MG63 (cell line): ENCODE measurements around the gene TTLL11. TPM values are rescaled to one million over a fixed set of nuclear protein-coding genes. Genes with fewer than 3 reads are reported as not detected.

ENCODE experiments used
- DNase-seq: peaks from one replicate; pipeline ENCODE4 v3.0.0-alpha.2; 2020
- H3K27me3 ChIP-seq: fragments of 250-450 bp; sonication (Bioruptor Pico); 2 replicates; pipeline ENCODE4 v1.5.1; 2020; ENCODE audit warnings: mild to moderate bottlenecking, moderate library complexity
- H3K36me3 ChIP-seq: fragments of 250-450 bp; sonication (Bioruptor Pico); 2 replicates; pipeline ENCODE4 v1.5.1; 2020; ENCODE audit warnings: mild to moderate bottlenecking, moderate library complexity
- H3K4me3 ChIP-seq: fragments of 250-450 bp; sonication (Bioruptor Pico); 2 replicates; pipeline ENCODE4 v1.5.1; 2020; ENCODE audit warnings: mild to moderate bottlenecking, moderate library complexity
- H3K9me3 ChIP-seq: fragments of 250-450 bp; sonication (Bioruptor Pico); 2 replicates; pipeline ENCODE4 v1.5.1; 2020; ENCODE audit warnings: mild to moderate bottlenecking, moderate library complexity
- total RNA-seq: library from RNA; depleted of rRNA; stranded (reverse); fragments of >200 nt; shearing (Covaris generic); gene quantifications from 2 replicates; pipeline ENCODE4 v1.2.3, GENCODE V29; 2014; ENCODE audit warnings: low replicate concordance

The TTLL11 gene
- total RNA-seq, 1 experiment from 2014 or later: 3.2 TPM

DNA sequence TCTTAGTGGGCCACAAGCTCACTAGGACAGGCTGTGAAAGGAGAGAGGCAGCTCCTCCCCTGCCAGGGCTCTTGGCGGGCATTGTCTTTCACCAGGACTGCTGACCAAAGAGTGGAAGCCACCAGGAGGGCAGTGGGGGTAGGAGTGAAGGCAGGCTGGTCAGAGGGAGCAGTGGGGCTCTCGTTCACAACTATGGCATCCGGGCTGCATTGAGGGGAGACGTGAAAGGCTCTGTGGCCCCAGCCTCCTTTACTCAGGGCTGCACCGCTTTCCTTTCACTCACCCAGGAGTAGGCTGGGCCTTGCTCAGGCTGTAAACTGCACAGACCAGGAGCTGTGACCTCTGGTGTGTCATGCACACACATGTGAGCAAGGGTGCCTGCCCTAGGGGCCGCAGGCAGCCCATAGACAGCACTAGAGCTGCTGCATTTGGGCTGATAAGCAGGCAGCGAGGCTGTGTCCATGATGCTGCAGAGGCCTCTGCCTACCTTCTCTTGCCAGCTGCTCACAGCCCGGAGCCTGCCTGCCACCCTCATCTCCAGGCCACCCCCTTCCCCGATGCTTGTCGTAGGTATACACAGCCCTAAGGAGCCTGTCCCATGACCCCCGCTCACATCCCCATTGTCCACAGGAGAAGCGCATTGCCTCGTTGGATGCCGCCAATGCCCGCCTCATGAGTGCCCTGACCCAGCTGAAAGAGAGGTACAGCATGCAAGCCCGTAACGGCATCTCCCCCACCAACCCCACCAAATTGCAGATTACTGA is 311.2 kb downstream of the TTLL11 start:
- DNase-seq: no peak
- no peaks in the 10 kb centered on the region for H3K27me3 ChIP-seq
- H3K4me3 ChIP-seq: no peak overlapping the region
- peaks cover 4% of the 10 kb centered on the region for H3K9me3 ChIP-seq
- H3K36me3 ChIP-seq: peaks cover 5% of the 10 kb centered on the region

DNA sequence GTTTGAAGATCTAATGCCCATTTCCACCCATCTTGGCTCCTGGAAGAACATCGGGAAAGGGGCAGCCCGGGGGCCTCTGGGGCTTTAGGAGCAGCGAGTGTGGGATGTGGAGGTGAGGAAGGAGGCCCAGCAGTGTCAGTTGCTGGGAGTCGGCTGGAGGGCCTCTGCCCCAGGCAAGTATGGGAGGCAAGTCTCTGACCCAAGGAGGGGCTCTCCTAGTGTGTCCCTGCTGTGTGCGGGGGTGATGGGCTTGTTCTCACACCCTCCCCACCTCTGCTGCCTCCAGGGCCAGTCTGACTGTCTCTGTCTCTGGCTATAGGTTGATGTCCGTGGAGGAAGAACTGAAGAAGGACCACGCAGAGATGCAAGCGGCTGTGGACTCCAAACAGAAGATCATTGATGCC is 312.0 kb downstream of the TTLL11 start:
- Histone ChIP-seq H3K4me3 (no peak overlapping the region), H3K36me3 (peaks cover 5% of the 10 kb centered on the region)

DNA sequence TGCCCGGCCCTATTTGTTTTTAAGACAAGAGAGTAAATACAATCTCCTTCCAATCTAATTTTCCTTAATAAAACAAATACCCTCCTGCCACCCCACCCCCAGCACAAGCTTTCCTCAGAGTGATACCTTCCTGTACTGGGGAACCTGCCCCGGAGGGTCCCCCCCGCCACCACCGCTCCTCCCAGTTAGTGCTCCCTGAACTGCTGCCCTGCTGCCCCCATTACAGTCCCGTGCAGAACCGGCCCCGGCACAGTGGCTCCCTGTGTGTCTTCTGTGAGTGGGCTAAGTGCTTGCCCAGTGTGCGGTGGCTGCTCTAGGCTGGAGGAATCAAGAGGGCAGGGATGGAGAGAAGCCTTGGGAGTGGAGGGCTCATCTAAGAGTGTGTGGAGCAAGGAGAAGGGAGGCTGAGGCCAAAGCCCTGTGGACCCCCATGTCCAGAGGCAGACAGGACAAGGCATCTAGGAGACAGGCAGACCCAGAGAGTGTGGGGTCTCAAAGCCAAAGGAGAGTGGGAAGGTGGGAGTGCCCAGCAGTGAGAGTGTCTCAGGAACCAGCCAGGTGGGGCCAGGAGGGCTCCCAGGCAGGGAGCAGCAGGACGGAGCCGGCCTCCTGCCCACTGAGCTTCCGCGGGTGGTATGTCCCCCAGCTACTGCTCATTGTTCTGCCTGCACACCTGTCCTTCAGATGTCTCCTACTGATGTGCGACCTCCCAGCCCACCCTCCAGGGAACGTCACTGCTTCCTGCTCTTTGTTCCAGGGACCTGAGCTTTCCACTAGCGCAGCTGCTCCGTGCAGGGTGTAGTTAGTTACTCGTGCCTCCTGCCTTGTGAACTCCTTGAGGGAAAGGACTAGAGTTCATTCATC is 312.7 kb downstream of the TTLL11 start:
- Histone ChIP-seq H3K4me3 (no peak overlapping the region), H3K36me3 (peaks cover 5% of the 10 kb centered on the region), H3K9me3 (peaks cover 4% of the 10 kb centered on the region), H3K27me3 (no peaks in the 10 kb centered on the region)
- DNase-seq: no peak

More for the DNA sequence above, 312.0 kb downstream of the TTLL11 start:
- H3K27me3 ChIP-seq: no peaks in the 10 kb centered on the region
- peaks cover 4% of the 10 kb centered on the region for H3K9me3 ChIP-seq
- DNase-seq: no peak

DNA sequence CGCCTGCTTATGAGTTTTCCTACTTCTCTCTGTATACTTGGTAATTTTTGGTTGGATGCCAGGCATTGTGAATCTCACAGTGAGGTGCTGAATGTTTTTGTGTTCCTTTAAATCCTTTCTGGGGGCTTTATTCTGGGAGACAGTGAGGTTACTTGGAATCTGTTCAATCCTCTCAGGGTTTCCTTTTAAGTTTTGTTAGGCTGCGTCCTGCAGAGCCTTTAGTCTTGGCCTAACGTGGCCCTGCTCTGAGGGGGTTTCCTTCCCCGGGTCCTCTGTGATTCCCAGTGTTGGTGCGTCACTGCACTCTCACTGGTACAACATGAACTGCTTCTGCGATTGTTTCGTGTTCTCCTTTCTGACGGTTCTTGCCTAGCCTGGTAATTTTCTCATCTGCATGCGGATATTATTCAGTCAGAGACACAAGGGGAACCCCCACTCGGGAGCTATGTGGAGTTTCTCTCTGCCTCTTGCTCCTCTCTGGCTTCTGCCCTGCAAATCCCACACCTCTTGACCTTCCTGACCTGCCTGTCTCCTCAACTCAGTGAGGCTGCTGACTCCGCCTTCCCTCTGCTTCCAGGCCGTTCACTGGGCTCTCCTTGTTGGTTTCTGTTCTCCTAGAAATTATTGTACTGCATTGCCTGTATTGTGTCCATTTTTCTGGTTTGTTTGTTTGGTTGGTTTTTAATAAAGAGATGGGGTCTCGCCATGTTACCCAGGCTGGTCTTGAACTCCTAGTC is 313.6 kb downstream of the TTLL11 start:
- Histone ChIP-seq H3K9me3 (peaks cover 4% of the 10 kb centered on the region), H3K36me3 (peaks cover 5% of the 10 kb centered on the region), H3K4me3 (no peak overlapping the region), H3K27me3 (no peaks in the 10 kb centered on the region)
- DNase-seq: no peak

DNA sequence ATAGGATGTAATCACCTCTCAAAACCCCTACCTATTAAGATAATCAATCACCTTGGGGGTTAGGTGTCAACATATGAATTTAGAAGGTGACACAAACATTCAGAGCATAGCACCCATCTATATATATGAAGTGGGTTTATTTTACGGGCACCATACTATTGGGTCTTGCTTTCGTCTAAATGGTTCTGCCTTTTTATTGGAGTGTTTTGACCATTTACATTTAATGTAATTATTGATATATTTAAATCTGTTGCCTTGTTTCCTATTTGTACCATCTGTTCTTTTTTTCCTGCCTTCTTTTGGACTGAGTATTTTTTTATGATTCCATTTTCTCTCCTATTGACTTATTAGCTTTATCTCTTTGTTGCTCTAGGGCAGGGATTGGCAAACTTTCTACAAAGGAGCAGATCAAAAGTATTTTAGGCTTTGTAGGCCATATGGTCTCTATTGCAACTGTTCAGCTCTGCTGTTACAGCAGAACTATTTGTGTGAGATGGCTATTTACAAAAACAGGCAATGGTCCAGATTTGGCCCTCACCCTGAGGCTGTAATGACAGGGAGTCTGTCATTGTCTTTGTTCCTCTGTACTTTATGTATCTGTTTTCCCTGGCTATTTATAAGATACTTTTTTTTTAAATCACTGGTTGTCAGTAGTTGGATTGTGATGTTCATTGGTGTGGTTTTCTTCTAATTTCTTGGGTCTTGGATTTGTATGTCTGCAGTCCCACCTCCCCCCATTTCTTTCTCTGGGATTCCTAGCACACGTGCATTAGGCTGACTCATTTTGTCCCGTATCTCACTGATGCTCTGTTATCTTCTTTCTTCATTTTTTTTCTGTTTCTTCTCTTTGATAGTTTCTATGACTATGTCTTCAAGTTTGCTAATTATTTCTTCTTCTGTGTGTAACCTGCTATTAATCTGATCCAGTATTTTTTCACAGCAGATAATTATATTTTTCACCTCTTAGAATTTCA is 314.6 kb downstream of the TTLL11 start:
- Histone ChIP-seq H3K27me3 (no peaks in the 10 kb centered on the region), H3K9me3 (peaks cover 4% of the 10 kb centered on the region), H3K36me3 (peaks cover 5% of the 10 kb centered on the region), H3K4me3 (no peak overlapping the region)
- DNase-seq: no peak

DNA sequence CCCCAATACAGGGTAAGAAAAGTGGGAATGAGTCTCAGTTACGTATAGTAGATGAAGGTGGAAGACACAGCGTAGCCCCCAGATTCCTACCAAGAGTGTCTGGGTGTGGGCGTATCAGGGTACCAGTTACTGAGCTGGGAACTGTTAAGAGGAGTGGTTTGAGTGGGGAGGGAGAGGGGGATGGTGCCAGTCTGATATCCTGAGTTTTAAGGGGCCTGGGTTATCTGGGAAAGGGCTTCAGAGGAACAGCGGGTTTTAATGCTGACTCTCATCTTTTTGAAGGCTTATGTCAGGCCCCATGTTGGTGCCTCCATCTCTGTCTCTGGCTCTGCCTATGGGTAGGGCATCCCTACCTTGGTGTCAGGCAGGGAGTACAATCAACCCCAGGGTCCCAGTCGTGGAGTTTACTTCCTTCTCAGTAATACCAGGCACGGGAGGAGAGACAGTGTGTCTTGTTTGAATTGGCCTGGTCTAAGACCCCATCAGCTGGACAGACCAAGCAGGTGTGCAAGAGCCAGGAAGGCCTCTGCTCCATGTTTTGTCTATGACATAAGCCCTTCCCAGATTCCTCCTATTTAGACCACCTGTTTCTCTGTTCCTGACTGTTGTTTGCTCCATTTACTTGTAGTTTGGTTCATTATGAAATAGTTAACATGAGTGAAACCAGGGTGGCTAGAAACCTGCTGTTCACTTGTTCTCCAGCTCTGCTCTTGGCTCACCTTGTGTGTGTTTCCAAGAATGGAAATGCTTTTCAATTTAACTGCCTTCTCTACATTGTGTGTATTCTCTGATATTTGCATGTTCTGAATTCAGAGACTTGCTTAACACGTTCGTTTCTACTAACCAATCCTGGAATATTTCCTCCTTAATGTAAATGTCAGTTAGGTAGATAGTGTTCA is 316.1 kb downstream of the TTLL11 start:
- H3K4me3 ChIP-seq: no peak overlapping the region
- DNase-seq: no peak
- H3K9me3 ChIP-seq: peaks cover 4% of the 10 kb centered on the region
- H3K36me3 ChIP-seq: peaks cover 7% of the 10 kb centered on the region
- H3K27me3 ChIP-seq: no peaks in the 10 kb centered on the region

DNA sequence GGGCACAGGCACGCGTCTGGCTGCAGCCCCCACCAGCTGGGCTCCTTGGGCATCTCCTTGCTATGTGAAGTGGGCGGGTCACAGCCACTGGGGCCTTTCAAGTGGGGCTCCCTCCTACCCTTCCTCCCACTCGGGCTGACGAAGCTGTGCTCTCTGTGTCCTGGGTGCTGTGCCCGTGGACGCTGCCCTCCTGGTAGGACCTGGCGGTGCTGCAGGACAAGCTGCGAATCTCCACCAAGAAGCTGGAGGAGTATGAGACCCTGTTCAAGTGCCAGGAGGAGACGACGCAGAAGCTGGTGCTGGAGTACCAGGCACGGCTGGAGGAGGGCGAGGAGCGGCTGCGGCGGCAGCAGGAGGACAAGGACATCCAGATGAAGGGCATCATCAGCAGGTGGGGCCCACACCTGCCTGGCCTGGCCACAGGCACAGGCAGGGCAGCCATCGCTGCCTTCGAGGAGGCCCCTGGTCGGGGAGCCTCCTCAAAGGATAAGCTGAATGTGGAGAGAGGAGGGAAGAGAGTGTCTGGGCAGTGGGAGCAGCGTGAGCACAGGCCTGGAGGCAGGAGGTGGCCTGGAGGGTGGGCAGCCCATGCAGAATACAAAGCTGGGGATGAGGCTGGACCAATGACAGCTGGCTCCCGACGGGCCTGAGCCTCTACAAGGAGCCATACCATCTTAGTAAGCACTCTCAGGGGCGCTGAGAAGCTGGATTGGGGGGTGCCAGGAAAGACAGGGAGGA is 316.9 kb downstream of the TTLL11 start:
- peaks cover 7% of the 10 kb centered on the region for H3K36me3 ChIP-seq

DNA sequence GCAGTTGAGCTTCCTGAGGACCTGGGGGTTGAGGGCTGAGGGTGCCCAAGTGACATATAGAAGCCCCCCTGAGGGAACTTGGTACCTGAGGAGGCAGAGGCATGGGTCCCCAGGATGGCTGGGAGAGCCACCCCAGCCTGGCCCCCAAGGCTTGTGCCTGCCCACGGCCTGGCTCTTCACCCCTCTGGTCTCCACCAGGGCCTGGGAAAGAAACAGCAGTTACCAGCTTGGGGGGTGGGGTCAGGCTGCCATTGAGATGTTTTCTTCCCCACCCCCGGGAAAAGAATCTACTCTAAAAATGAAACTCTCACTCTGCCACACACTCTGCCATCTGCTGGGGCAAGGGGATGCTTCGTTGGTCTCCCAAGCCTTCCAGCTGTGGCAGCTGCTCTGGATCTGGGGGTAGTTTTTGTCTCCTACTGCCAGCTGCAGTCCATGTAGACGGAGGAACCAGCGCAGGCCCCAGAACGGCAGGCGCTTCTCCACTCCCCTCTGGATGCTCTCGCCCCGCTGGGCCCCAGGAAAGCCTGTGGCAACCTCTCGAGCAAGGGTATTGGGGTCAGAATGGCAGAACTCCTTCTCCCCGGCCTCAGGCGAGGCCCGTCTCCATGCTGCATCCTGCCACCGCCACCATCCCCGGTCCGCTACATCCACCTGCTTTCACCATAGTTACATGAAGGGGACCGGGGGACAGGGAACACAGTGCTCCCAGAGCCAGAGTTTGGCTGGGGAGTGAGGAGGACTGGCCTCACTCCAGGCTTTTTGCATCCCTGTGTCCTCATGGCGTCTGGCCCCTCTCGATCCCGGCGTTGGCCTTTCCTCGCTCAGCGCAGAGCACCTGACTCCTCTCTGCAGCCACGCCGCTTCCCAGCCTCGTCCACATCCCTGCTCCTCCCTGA is 318.1 kb downstream of the TTLL11 start:
- no peak for DNase-seq
- Histone ChIP-seq H3K4me3 (no peak overlapping the region), H3K36me3 (peaks cover 7% of the 10 kb centered on the region)

More for the DNA sequence above, 316.9 kb downstream of the TTLL11 start:
- no peak for DNase-seq
- Histone ChIP-seq H3K27me3 (no peaks in the 10 kb centered on the region), H3K9me3 (peaks cover 4% of the 10 kb centered on the region), H3K4me3 (no peak overlapping the region)

DNA sequence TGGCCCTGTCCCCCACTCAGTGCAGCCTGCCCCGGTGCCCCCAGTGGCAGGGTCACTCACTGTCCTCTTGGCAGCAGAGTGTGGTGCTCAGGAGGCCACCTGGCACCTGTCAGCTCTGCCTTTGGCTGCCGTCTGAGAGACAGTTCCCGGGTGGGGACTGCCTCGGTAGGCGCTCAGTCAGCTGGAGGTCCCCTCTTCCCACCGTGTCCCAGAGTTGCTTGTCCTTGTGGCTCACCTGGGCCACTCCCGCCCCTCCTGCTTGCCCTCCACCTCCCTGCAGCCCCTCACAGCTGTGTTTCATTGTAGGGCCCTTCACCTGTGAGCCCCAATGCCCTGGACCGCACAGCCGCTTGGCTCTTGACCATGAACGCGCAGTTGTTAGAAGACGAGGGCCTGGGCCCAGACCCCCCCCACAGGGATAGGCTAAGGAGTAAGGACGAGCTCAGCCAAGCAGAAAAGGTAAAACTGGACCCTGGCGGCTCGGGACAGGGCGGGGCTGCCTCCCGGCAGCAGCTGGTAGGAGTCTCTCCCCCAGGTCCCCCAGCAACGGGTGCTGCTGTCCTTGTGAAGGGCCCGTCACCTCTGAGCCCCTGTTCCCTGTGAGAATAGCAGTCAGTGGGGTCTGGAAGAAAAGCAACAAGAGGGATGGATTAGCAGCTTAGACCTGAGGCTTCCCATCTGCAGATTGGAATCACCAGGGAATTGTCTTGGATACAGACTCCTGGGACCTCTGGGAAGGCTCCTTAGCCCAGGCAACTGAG is 319.0 kb downstream of the TTLL11 start:
- Histone ChIP-seq H3K36me3 (peaks cover 7% of the 10 kb centered on the region), H3K4me3 (no peak overlapping the region), H3K9me3 (peaks cover 4% of the 10 kb centered on the region), H3K27me3 (no peaks in the 10 kb centered on the region)
- no peak for DNase-seq

More for the DNA sequence above, 318.1 kb downstream of the TTLL11 start:
- Histone ChIP-seq H3K9me3 (peaks cover 4% of the 10 kb centered on the region), H3K27me3 (no peaks in the 10 kb centered on the region)

DNA sequence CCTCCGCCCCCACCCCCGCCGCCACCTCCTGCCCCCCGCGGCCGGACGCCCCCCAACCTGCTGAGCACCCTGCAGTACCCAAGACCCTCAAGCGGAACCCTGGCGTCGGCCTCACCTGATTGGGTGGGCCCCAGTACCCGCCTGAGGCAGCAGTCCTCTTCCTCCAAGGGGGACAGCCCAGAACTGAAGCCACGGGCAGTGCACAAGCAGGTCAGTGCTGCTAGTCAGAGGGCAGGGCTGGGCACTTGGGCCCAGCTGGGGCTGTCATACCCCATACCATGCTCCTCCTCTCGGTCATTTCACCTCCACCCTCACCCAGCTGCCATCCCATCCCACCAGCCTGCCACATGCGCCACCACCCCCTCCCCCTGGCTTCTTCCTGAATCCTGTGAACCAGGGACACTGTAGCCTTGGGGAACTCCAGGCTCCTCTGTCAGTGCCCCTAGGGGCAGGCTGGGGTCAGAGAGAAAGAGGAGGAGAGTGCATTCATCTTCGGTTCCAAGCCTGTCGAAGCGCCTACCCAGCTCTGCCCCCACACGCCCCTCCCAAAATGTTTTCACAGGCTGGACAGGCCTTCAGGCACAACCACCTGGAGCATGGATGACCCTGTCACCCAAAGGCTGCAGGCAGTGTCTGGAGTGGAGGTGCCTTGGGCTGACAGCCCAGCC is 319.7 kb downstream of the TTLL11 start:
- H3K4me3 ChIP-seq: no peak overlapping the region
- peaks cover 7% of the 10 kb centered on the region for H3K36me3 ChIP-seq
- peaks cover 3% of the 10 kb centered on the region for H3K9me3 ChIP-seq
- H3K27me3 ChIP-seq: no peaks in the 10 kb centered on the region
- DNase-seq: no peak

DNA sequence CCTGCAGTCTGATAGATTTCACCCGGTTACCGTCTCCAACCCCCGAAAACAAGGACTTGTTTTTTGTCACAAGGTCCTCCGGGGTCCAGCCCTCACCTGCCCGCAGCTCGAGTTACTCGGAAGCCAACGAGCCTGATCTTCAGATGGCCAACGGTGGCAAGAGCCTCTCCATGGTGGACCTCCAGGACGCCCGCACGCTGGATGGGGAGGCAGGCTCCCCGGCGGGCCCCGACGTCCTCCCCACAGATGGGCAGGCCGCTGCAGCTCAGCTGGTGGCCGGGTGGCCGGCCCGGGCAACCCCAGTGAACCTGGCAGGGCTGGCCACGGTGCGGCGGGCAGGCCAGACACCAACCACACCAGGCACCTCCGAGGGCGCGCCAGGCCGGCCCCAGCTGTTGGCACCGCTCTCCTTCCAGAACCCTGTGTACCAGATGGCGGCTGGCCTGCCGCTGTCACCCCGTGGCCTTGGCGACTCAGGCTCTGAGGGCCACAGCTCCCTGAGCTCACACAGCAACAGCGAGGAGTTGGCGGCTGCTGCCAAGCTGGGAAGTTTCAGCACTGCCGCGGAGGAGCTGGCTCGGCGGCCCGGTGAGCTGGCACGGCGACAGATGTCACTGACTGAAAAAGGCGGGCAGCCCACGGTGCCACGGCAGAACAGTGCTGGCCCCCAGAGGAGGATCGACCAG is 320.4 kb downstream of the TTLL11 start:
- no peaks in the 10 kb centered on the region for H3K27me3 ChIP-seq

More for the DNA sequence above, 320.4 kb downstream of the TTLL11 start:
- peaks cover 3% of the 10 kb centered on the region; the same call in 1 of the 2 replicates for H3K36me3 ChIP-seq
- no peaks in the 10 kb centered on the region; the same call in 1 of the 2 replicates for H3K9me3 ChIP-seq
- no peak for DNase-seq
- H3K4me3 ChIP-seq: no peak overlapping the region
